PFSK-1 (cell line): ENCODE results near the gene AP1B1.

Experiments
- SIN3A ChIP-seq: IDR thresholded peaks from 2 replicates; pipeline ENCODE4 v1.6.1; 2012; ENCODE audit warnings: mild to moderate bottlenecking, low read length, moderate library complexity, borderline replicate concordance; ENCODE audit not compliant: insufficient read depth
- TAF1 ChIP-seq: IDR thresholded peaks from 2 replicates; pipeline ENCODE4 v1.6.1; 2012; ENCODE audit warnings: low read length, control low read depth, borderline replicate concordance; ENCODE audit not compliant: insufficient read depth
- TF ChIP-seq, protein P1 (sequence below), 2 experiments: IDR thresholded peaks; 2 replicates each; pipeline versions ENCODE4 v1.6.1 to v1.8.0; 2011 to 2012; ENCODE audit warnings: low read depth in 2 of 2, low read length in 2 of 2, control low read depth in 1 of 2, inconsistent platforms in 1 of 2, mild to moderate bottlenecking in 1 of 2, moderate library complexity in 1 of 2; ENCODE audit not compliant: insufficient read depth in 1 of 2

DNA sequence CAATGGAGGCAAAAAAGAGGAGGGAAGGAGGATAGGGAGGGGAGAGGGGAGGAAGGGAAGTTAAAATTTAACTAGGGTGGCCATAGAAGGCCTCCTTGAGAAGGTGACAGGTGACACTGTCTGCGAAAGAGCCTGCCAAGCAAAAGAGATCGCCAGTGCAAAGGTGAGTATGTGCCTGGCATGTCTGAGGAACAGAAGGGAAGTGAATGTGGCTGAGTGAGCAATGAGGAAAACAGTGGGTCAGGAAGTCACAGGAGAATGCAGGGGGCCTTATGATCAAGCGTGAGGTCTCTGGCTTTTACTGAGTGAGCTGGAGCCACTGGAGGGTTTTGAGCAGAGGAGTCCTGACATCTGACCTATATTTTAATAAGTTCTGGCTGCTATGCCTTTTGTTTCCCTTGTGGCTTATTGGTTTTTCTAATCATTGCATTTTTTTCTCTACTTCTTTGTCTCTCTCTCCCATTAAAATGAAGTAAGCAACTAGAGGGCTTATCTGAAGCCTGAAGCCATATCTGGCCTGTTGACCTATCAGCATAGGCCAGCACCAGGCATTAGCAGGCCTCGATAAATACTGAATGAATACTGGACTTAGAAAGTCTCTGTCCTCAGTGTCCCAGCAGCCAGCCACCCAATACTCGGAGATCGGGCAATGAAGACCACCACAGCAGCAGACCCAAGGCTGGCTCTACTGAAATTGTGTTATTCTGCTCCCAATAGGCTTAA lies 5.6 kb downstream of the AP1B1 start:
- TF ChIP-seq, protein P1, sequence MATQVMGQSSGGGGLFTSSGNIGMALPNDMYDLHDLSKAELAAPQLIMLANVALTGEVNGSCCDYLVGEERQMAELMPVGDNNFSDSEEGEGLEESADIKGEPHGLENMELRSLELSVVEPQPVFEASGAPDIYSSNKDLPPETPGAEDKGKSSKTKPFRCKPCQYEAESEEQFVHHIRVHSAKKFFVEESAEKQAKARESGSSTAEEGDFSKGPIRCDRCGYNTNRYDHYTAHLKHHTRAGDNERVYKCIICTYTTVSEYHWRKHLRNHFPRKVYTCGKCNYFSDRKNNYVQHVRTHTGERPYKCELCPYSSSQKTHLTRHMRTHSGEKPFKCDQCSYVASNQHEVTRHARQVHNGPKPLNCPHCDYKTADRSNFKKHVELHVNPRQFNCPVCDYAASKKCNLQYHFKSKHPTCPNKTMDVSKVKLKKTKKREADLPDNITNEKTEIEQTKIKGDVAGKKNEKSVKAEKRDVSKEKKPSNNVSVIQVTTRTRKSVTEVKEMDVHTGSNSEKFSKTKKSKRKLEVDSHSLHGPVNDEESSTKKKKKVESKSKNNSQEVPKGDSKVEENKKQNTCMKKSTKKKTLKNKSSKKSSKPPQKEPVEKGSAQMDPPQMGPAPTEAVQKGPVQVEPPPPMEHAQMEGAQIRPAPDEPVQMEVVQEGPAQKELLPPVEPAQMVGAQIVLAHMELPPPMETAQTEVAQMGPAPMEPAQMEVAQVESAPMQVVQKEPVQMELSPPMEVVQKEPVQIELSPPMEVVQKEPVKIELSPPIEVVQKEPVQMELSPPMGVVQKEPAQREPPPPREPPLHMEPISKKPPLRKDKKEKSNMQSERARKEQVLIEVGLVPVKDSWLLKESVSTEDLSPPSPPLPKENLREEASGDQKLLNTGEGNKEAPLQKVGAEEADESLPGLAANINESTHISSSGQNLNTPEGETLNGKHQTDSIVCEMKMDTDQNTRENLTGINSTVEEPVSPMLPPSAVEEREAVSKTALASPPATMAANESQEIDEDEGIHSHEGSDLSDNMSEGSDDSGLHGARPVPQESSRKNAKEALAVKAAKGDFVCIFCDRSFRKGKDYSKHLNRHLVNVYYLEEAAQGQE (IDR thresholded peaks at IDR 0.05; ENCODE audit: insufficient read depth in 1 of 2, low read depth in 2 of 2, low read length in 2 of 2): no peak
- TF ChIP-seq TAF1 (no peak), SIN3A (no peak)
